Measurements from ENCODE around the gene GPR37L1. TPM values are rescaled to one million over a fixed set of nuclear protein-coding genes. Genes with fewer than 3 reads are reported as not detected.

Gene GPR37L1
- total and polyA plus RNA-seq, 10 of the 15 experiments (the other 5 are each of a cell fraction or from before 2014, with no cell fraction given), result under 0.01 to 0.08 (median 0.02) TPM; not detected in 5

DNA sequence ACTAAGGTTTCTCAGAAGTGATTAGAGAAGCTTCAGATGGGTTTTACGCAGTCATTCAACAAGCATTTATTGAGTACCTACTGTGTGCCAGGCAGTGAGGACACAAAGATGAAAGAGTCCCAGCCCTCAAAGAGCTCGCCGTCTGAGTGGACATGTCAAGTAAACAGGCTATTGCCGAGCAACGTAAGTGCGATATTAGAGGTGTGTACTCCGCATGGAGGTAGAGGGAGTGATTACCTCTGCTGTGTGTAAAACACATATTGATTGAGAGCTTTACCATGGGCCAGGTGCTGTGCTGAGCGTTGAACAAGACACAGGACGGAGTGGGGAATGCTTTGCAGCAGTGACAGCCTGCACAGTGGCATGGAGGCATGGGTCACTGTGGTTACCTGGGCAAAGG lies 49.5 kb upstream of the GPR37L1 start:
- RAD21 ChIA-PET (ENCODE audit: unreplicated experiment), result interaction anchor here (0.6 kb wide), 1 partner anchor 63 kb away, joined by 4 read pairs; the partner anchor contains the start of gene ELF3
- ATAC-seq, result no peak
- Histone ChIP-seq H3K4me2 (ENCODE audit: control insufficient read depth, insufficient read depth) (no peak overlapping the region), H2AFZ (ENCODE audit: control insufficient read depth, low read depth, low read length) (no peak overlapping the region), H3K4me3 (no peak overlapping the region), H3K27ac (ENCODE audit: control insufficient read depth, insufficient read depth) (no peak overlapping the region), H3K9me3 (replicated peaks; ENCODE audit: control insufficient read depth, insufficient read depth, low read length) (no peaks in the 10 kb centered on the region), H3K4me1 (ENCODE audit: control insufficient read depth, insufficient read depth, low read length) (no peaks in the 10 kb centered on the region), H3K27me3 (replicated peaks in 1 of 2; ENCODE audit: control insufficient read depth in 2 of 2, insufficient read depth in 2 of 2, low read length in 1 of 2) (no peaks in the 10 kb centered on the region), H3K36me3 (ENCODE audit: control insufficient read depth in 2 of 2, insufficient read depth in 2 of 2, low read length in 1 of 2) (no peaks in the 10 kb centered on the region), H3K79me2 (ENCODE audit: control insufficient read depth, insufficient read depth, low read length) (no peaks in the 10 kb centered on the region), H3K9ac (ENCODE audit: control insufficient read depth, insufficient read depth, low read length) (no peak overlapping the region), H4K20me1 (ENCODE audit: control insufficient read depth, insufficient read depth) (no peaks in the 10 kb centered on the region)
- WGBS (ENCODE audit: insufficient coverage, insufficient replicate concordance, low lambda C conversion rate, missing lambda C conversion rate), result 66% methylated on average over 9 of the region's 9 CpGs
- no peak for TF ChIP-seq ETV6 (conservative IDR thresholded peaks at IDR 0.05 in 1 of 2, IDR thresholded peaks at IDR 0.05 in 1 of 2; ENCODE audit: borderline replicate concordance in 1 of 2, low read depth in 1 of 2)
- no peak for TF ChIP-seq SMC3 (IDR thresholded peaks at IDR 0.05; ENCODE audit: borderline replicate concordance, low read length)
- no peak for TF ChIP-seq SMARCA5 (IDR thresholded peaks at IDR 0.05)
- no peak for TF ChIP-seq BMI1 (IDR thresholded peaks at IDR 0.05; ENCODE audit: borderline replicate concordance)
- TF ChIP-seq POLR2A (IDR thresholded peaks at IDR 0.05; ENCODE audit: low read depth, low read length), result no peak
- TF ChIP-seq PAX5 (IDR thresholded peaks at IDR 0.05; ENCODE audit: borderline replicate concordance, low read depth, low read length), result no peak
- TF ChIP-seq ZNF207 (IDR thresholded peaks at IDR 0.05; ENCODE audit: borderline replicate concordance), result no peak
- no peak for TF ChIP-seq RAD51 (IDR thresholded peaks at IDR 0.05)
- no peak for TF ChIP-seq GABPA (IDR thresholded peaks at IDR 0.05; ENCODE audit: low read depth)
- TF ChIP-seq, protein P1, sequence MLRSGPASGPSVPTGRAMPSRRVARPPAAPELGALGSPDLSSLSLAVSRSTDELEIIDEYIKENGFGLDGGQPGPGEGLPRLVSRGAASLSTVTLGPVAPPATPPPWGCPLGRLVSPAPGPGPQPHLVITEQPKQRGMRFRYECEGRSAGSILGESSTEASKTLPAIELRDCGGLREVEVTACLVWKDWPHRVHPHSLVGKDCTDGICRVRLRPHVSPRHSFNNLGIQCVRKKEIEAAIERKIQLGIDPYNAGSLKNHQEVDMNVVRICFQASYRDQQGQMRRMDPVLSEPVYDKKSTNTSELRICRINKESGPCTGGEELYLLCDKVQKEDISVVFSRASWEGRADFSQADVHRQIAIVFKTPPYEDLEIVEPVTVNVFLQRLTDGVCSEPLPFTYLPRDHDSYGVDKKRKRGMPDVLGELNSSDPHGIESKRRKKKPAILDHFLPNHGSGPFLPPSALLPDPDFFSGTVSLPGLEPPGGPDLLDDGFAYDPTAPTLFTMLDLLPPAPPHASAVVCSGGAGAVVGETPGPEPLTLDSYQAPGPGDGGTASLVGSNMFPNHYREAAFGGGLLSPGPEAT (IDR thresholded peaks at IDR 0.05; ENCODE audit: low read depth), result no peak
- TF ChIP-seq RCOR1 (conservative IDR thresholded peaks at IDR 0.05; ENCODE audit: low read depth, low read length), result no peak
- no peak for TF ChIP-seq EGR1 (IDR thresholded peaks at IDR 0.05; ENCODE audit: borderline replicate concordance in 1 of 2, low read depth in 2 of 2, low read length in 2 of 2)
- TF ChIP-seq ASH2L (IDR thresholded peaks at IDR 0.05; ENCODE audit: borderline replicate concordance, low read depth), result no peak
- TF ChIP-seq, protein P2, sequence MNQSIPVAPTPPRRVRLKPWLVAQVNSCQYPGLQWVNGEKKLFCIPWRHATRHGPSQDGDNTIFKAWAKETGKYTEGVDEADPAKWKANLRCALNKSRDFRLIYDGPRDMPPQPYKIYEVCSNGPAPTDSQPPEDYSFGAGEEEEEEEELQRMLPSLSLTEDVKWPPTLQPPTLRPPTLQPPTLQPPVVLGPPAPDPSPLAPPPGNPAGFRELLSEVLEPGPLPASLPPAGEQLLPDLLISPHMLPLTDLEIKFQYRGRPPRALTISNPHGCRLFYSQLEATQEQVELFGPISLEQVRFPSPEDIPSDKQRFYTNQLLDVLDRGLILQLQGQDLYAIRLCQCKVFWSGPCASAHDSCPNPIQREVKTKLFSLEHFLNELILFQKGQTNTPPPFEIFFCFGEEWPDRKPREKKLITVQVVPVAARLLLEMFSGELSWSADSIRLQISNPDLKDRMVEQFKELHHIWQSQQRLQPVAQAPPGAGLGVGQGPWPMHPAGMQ (IDR thresholded peaks at IDR 0.05; ENCODE audit: borderline replicate concordance), result no peak
- TF ChIP-seq, protein P3, sequence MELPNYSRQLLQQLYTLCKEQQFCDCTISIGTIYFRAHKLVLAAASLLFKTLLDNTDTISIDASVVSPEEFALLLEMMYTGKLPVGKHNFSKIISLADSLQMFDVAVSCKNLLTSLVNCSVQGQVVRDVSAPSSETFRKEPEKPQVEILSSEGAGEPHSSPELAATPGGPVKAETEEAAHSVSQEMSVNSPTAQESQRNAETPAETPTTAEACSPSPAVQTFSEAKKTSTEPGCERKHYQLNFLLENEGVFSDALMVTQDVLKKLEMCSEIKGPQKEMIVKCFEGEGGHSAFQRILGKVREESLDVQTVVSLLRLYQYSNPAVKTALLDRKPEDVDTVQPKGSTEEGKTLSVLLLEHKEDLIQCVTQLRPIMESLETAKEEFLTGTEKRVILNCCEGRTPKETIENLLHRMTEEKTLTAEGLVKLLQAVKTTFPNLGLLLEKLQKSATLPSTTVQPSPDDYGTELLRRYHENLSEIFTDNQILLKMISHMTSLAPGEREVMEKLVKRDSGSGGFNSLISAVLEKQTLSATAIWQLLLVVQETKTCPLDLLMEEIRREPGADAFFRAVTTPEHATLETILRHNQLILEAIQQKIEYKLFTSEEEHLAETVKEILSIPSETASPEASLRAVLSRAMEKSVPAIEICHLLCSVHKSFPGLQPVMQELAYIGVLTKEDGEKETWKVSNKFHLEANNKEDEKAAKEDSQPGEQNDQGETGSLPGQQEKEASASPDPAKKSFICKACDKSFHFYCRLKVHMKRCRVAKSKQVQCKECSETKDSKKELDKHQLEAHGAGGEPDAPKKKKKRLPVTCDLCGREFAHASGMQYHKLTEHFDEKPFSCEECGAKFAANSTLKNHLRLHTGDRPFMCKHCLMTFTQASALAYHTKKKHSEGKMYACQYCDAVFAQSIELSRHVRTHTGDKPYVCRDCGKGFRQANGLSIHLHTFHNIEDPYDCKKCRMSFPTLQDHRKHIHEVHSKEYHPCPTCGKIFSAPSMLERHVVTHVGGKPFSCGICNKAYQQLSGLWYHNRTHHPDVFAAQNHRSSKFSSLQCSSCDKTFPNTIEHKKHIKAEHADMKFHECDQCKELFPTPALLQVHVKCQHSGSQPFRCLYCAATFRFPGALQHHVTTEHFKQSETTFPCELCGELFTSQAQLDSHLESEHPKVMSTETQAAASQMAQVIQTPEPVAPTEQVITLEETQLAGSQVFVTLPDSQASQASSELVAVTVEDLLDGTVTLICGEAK (IDR thresholded peaks at IDR 0.05; ENCODE audit: borderline replicate concordance), result no peak
- no peak for TF ChIP-seq ESRRA (IDR thresholded peaks at IDR 0.05; ENCODE audit: low read length)
- BruUV-seq (replicated peaks), result no TSS peak
- CTCF ChIA-PET, result no interaction called here
- DNase-seq (ENCODE audit: low read depth, low spot score), result no peak
- no peak for FAIRE-seq
- SMC1A ChIA-PET (ENCODE audit: uncharacterized antibody, unreplicated experiment), result no interaction called here
- intact Hi-C loops (cut with micrococcal nuclease; ENCODE audit: unreplicated experiment) (no loop called here), in situ Hi-C loops (cut with MboI) (no loop called here)
- POLR2A ChIA-PET, result no interaction called here
